ENCODE data around the gene GTF2E1.
"Not testable (repeated sequence)": the region's sequence is repeated elsewhere in the genome, so short reads cannot be mapped to it uniquely, and the experiment has no call there.

Gene GTF2E1

DNA sequence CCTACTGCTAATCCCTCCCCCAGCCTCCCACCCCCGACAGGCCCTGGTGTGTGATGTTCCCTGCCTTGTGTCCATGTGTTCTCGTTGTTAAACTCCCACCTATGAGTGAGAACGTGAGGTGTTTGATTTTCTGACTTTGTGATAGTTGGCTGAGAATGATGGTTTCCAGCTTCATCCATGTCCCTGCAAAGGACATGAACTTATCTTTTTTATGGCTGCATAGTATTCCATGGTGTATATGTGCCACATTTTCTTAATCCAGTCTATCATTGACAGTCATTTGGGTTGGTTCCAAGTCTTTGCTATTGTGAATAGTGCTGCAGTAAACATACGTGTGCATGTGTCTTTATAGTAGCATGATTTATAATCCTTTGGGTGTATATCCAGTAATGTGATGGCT lies 16.0 kb downstream of the GTF2E1 start:
- not testable (repeated sequence) for DNase-seq

DNA sequence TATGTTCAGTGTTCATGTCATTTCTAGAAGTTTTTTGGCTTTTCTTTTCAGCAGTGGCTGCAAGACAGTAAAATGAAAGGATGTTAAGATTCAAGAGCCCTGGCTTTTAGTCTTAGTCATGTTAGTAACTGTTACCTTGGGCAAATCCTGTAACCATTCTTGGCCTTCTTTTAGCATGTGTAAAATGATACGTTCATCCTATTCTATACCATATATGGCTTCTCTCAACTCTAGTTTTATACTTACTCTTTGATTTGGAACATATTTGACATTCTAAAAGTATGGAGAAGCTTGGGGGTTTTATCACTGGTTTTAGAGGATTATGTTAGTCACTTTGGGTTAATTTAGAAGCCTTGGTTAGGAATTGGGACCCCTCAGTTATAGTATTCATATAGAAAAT lies 20.1 kb downstream of the GTF2E1 start:
- DNase-seq, result no peak

DNA sequence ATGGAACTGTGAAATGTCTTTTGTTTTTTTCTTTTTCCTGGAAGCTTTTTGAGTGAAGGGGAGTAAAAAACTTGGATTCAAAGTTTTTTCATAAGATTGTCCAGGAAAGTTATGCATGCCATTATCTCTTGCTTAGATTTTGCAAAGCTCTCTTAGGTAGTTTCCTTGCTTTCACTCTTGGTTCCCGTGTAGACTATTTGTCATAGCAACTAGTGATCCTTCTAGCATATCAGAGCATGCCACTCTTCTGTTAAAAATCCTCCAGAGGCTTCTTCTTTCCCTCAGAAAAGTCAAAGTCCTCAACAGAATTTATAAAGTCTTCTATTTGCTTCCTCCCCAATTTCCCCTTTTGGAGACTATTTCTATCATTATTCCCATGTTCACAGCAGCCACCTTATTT lies 21.1 kb downstream of the GTF2E1 start:
- DNase-seq, result no peak

DNA sequence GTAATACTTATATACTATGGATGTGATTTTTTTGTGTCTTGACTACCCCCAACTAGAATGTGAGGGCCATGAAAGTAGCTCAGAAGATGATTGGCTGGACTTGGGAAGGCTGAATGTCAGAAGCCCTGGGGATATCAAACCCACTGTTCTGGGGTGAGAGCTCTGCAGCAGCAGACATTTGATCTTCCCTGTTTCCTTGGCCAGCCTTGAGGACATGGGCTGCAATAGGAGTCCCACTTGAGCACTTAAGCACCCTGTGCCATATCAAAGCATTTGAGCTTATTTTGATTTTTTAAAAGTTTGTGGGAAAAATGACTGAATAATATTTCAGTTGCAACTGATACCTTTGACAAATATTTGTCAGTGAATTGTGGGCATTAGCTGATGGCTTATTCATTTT lies 21.7 kb downstream of the GTF2E1 start:
- DNase-seq, result no peak

DNA sequence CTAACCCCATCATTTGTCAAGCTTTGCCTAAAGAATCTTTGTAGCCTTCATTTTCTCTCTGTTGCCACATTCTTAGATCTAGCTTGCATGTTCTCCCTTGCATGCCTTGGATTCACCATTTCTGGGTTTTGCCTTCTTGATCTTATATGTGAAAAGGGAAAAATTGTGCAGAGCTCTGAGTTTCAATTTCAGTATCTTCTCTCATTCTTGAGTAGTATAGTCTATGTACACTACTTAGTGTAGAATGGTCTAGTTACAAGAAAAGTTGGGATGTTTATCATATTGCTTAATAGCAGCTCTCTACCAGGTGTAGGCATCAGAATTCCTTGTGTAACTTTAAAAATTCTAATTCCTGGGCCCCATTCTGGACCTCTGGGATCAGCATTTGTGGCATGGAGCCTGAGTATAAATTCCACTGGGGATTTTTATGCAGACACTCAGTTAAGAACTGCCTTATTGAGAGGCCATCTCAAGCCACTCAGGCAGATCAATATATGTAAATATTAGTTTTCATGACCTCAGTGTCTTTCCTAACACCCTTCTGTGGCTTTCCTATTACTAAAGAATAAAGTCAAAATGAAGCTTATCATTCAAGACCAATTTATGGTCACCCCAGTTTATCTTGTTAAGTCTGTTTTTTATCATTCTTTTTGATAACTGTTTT lies 23.4 kb downstream of the GTF2E1 start:
- no peak for DNase-seq

DNA sequence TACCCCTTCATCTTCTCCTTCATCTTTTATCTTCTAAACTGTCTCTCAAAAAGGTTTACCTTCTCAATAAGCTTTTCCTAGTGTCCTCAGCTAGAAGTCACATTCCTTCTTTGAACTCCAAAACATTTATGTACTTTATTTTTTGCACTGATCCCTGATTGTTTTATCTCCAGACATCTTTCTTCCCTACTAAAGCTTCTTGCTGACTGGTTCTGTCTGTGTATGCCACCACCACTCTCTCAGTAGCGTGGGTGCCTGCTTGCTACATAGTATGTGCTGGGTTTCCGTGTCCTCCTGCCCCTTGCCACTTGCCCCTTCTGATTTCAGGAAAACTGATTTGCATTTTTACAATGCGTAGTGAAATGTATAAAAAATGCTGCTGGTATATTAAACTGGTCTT lies 24.0 kb downstream of the GTF2E1 start:
- no peak for DNase-seq

DNA sequence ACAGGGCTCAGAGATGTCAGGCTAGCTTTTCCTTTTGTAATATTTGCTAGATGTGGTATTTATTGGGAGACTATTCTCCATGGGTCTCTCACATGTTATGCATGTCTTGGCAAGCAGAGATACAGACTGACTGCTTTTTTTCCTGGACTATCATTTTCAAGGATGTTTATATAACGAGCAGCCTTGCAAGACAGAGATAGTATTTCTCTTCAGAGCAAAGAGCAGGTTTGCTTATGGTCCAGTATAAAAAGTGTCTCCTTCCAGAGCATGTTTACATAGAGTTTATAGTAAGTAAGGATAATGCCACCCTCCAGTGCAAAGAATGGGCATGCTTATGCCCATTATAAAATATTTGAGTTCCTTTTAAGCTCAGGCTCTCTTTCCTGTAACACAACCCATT lies 24.6 kb downstream of the GTF2E1 start:
- no peak for DNase-seq

DNA sequence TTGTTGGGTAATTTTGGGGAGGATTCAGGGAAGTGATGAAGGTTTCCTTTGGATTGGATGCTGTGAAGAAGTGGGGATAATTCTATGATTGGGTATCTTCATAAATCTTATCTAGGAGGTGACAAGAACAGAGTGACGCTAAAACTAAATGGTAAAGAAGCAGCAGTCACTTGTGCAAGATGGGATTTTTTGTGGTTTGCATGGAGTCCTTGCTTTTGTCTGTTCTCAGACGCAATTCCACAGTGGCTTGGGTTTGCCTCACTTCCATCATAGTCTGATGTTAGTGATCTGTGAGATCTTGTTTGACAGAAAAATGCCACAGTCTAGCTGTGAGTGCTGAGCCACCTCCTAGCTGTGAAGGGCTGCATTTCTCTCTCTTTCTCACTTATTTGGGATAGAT lies 26.9 kb downstream of the GTF2E1 start:
- no peak for DNase-seq

DNA sequence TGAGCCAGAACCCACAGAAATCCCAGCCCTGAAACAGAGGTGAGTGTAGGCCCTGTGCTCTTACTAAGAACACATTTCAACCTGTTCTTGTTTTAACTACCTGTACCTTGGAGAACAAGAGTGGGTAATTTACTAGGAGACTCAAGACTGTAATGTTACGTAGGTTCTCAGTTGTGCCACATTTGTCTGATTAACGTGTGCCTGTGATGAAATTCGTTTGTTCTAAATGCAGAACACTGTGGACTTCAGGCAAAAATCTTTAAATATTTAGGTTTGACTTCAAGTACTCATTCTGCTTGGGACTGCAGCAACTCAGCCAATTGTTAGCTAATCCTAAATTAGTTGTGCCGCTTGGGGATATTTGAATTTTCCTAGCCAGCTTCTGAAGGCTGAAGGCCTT lies 28.3 kb downstream of the GTF2E1 start:
- DNase-seq, result no peak

DNA sequence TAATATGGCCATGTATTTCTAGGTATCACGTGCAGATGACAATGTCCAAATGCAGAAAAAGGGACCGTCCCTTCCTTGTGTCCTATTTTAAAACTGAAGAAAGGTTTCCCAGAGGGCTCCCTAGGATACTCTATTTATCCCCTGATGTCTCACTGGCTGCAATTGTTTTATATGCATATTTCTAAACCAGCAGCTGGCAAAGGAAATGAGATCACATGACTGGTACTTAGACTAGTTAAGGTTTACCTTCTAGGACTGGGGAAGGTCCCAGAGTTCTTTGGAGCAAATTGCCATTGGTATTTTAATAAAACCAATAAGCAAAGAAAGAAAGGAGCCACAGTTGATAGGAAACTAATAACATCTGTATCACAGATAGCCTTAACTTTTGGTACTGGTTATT lies 29.5 kb downstream of the GTF2E1 start:
- DNase-seq, result no peak

DNA sequence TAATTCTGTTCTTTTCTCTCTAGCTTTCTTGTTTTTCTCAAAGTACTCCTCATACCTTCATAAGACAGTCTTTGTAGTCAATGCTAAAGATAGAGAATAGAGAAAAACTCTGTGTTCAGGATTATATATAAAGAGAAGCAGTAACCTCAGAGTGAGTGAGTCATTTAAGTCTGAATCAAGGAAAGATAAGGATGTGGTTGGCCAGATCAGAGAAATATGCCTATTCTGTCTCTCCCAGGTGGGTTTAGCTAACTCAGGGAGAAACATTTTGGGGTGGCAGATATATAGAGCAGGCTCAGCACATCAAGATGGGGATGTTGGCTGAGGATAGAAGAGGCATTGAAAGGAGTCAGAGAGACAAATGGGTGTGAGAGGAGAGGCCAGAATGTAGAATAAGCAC lies 31.4 kb downstream of the GTF2E1 start:
- DNase-seq, result no peak

DNA sequence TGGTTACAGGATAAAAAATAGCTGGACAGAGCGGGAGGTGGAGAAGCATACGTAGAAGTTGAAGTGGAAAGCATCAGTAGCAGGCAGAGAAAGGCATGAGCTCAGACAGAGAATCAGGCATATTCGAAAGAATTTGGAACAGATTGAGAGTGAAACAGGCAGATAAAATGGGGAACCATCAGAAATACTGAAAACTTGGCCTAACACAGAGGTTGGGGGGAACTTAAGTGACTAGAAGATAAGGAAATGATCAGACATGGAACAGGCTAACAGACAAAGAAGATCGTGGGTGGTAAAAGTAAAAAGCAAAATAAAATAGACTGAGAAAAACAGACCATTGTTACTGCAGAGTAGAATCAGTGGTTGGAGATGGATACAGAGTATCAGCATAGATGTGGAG lies 32.9 kb downstream of the GTF2E1 start:
- DNase-seq, result no peak

DNA sequence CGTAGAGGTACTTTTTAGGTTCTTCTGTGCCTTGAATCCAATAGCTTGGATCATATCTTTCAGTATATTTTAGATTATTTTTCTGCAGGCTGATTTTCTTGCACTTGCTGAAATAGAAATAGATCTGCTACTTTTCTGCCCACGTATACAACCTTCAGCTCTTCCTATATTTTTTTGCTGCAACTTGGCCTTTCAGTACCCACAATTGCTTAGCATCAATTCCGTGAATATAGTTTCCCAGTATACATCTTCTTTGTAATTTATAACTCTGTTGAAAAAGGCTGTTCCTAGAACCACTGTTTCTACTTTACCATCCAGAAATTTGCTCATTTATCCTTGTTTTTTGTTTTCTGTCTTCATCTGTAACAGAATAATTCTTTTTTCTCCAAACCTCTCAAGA lies 36.2 kb downstream of the GTF2E1 start:
- no peak for DNase-seq

DNA sequence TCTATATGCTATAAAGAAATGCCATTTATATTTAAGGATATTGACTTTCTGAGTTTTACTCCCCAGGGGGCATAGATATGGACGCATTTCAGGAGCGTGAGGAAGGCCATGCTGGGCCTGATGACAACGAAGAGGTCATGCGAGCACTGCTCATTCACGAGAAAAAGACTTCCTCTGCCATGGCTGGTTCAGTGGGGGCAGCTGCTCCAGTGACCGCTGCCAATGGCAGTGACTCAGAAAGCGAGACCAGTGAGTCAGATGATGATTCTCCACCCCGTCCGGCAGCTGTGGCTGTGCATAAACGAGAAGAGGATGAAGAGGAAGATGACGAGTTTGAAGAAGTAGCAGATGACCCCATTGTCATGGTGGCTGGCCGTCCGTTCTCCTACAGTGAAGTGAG lies 38.4 kb downstream of the GTF2E1 start:
- no peak for DNase-seq

DNA sequence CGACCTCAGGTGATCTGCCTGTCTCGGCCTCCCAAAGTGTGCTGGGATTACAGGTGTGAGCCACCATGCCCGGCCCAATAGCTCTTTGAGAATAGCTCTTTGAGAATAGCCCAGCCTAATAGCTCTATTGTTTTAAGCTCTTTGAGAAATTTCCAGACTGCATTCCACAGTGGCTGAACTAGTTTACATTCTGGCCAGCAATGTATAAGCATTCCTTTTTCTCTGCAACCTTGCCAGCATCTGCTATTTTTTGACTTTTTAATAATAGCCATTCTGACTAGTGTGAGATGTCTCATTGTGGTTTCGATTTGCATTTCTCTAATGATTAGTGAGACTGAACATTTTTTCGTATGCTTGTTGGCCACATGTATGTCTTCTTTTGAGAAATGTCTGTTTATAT lies 43.3 kb downstream of the GTF2E1 start:
- DNase-seq, result not testable (repeated sequence)

DNA sequence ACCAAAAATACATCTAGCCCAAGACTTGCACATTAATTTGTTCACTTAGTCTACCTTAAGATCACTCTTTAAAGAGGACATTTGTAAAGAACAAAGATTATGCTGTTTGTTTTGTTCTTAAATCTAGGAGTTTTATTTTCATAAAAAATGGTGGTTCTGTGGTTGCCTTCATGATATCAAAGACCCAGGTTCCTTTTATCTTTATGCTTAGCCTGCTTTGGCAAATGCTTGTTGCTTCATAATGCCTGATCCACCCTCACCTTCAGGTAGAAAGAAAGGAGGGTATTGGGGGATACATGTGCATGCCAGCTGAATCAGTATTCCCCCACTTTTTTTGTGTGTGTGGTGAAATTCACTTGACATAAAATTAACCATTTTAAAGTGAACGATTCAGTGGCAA lies 48.5 kb downstream of the GTF2E1 start:
- no peak for DNase-seq

DNA sequence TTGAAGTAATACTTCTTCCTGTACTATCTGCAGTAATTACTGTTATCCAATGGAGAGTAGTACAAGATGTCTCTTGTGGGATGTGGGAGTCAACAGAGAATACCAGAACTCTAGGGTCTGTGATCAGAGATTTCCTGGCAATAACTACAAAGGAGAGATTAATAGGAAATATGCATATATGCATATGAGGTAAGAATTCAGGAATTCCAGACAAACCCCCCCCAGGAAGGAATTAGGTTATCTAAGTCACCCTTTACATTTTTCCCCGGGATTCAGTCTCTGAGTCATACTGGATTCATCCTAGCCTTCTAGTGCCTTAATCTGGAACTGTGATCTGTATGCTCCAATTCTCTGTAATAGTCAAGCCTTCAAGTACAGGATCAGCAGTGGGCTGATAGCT lies 49.4 kb downstream of the GTF2E1 start:
- no peak for DNase-seq

DNA sequence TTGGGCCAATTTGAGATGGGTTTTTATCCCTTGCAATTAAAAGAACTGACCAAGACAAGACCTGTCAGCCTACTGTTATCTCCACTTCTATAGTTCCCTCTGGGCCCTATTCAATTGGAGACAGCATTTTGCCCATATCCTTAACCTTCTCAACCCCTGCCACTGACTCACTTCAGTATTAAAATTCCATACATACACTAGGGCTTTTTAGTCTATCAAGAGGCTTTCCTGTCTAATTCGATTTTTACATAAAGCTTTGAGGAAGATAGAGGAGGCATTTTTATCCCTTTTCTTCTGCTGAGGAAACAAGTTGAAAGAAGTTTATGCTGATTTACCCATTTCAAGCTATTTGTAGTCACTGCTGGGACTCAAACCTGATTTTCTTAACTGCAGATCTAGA lies 51.1 kb downstream of the GTF2E1 start:
- DNase-seq, result no peak

DNA sequence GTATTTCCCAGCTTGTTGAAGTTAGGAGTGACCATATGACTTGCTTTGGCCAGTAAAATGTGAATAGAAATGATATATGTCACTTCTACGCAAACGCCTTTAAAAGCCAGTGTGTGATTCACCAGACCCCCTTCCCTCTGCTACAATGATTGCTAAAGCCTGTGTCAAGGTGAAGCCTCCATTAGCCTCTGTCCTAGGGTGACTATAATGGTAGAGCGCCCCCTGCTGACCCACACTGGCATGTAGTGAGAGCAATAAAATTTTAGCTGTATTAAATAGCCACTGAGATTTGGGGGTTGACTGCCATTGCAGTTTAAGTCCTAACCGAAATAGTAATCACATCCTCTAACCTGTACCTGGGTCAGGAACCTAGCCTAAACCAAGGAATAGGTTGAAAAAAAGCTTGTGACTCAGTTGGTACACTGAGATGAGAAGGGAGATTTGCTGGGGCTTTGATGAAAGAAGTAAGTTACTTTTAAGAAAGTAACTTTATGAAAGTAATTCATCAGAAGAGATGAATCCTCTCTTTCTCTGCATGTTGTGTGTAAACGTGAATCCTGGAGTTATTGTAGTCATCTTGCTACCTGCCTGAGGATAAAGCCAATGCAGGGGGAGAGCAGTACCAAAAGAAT lies 52.6 kb downstream of the GTF2E1 start:
- DNase-seq, result peak; percentile 89

DNA sequence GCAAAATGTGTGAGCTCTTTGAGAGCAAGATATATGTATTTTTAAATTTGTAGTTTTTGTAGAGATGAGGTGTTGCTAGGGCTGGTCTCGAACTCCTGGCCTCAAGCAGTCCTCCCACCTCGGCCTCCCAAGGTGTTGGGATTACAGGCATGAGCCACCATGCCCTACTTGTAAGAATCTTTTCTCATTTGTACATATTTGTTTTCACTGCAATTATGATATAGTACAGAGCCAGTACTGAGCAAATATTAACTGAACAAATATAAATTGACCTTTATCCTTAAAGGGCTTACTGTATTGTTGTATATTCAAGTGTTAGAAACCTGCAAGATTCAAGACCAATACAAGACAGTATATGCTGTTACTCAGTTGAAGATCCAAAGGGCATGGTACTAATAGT lies 53.4 kb downstream of the GTF2E1 start:
- DNase-seq, result no peak

DNA sequence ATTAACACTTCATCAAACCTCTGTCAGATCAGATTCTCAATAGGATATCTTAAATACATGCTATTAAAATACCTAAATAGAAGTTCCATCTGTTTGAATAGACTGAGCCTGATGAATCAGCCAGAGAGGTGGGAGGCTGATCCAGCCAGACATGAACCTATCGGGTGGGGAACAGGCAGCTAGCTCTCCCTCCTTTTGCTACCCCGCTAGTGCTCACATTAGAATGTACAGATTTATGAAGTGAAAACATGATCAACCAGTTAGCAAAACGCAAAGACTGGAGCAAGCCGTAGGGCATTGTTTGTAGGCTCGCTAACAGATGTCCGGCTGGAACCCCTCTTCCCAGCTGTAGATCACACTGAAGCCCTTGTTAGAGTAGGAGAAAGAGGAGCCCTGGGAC lies 54.4 kb downstream of the GTF2E1 start:
- DNase-seq, result no peak

DNA sequence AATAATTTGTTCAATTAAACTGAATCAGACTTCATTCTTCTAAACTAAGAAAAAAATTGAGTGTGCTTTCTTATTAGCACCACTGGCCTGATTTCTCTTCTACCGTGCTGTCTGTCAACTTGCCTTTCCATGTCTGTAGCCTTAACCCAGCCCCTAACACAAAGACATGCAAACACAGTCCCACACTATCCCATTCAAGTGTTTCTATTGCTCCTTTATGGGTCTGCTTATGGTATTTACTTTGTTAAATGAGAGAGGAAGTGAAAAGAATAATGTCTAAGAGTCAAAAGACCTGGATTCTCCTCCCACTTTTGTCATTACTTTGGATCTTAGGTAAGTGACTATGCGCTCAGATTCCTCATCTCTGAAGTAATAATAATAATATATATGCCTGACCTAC lies 55.3 kb downstream of the GTF2E1 start:
- no peak for DNase-seq

DNA sequence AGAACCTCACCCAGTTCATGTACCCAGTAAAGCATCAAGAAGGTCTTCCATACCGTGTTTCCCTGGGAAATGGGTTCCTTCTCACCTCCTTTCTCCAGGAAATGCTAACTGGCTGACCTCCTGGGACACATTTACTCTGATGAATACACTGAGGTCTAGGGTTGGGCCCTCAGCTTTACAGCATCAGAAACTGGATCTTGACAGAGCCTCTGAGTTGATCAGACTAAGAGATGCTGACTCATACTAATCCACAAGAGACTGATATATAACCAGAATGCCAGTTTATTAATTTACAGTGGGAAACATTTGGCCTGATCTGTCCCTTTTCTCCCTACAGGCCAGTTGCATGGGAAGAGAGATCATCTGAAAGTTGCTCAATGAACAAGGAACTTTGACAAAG lies 55.8 kb downstream of the GTF2E1 start:
- no peak for DNase-seq

DNA sequence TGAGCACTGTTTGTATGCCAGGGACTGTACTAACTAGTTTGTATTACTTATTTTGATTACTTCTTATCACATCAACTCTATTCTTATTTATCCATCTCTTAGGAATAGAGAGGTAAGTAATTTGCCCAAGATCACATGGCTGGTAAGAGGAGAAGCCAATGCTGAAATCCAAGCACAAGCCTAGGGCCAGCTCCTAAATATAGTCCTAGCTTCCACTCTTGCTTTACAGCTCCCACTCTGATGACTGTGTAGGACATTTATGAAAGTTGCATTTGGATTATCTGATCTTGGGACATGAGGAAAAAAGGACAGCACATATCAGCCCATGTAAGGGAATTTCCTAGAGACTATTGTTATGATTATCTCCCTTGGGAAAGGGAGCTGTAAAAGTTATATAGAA lies 58.1 kb downstream of the GTF2E1 start:
- no peak for DNase-seq

DNA sequence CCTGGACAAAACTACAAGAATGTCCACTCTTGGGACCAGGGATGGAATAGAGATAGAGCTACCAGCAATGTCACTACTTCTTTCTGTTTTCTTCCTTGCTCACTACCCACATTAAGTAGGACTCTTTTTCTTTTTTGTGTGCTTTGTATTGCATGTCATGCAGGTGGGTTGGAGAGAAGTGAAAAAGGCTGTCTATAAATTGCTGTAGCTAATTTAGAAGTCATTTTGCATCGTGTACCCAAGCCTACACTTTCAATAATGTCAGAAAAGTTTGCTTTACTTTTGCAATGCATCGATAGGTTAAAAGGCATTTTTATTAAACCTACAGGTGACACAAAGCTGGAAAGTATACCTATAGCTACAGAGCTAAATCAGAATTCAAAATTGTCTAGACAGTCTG lies 58.9 kb downstream of the GTF2E1 start:
- no peak for DNase-seq
